ENCODE measurements around the gene OR4C11. TPM values are rescaled to one million over a fixed set of nuclear protein-coding genes. Genes with fewer than 3 reads are reported as not detected.

The OR4C11 gene
- polyA plus RNA-seq, 1 of the 3 experiments (the other 2 are of a cell fraction), result not detected

- H2AFZ ChIP-seq (ENCODE audit: low read depth), result no peak overlapping the region
- H3K9ac ChIP-seq, result no peak overlapping the region
- DNase-seq, result no peak
- H4K20me1 ChIP-seq (ENCODE audit: insufficient read depth), result no peaks in the 10 kb centered on the region
- 0% methylated on average over 1 of the region's 1 CpG for WGBS (ENCODE audit: low lambda C conversion rate)
- no peak overlapping the region for H3K4me2 ChIP-seq
- no peaks in the 10 kb centered on the region for H3K9me3 ChIP-seq
- no peak overlapping the region for H3K27ac ChIP-seq (ENCODE audit: low read depth in 2 of 2, low read length in 1 of 2)
- no peaks in the 10 kb centered on the region for H3F3A ChIP-seq (replicated peaks; ENCODE audit: insufficient read depth)
- H3K4me3 ChIP-seq (ENCODE audit: low read depth in 2 of 2, low read length in 1 of 2), result no peak overlapping the region
- H3K9me2 ChIP-seq, result no peaks in the 10 kb centered on the region
- ChIA-PET CTCF (no interaction called here), POLR2A (no interaction called here)
- no peaks in the 10 kb centered on the region for H3K4me1 ChIP-seq (ENCODE audit: control insufficient read depth in 1 of 2, insufficient read depth in 2 of 2, low read depth in 1 of 2, low read length in 1 of 2)
- H3K79me2 ChIP-seq (ENCODE audit: insufficient read depth), result no peaks in the 10 kb centered on the region
- TF ChIP-seq GATA2 (CRISPR knock-in tag; IDR thresholded peaks at IDR 0.05) (no peak), EZH2phosphoT487 (IDR thresholded peaks at IDR 0.05; ENCODE audit: borderline replicate concordance, low read depth) (no peak), GABPA (IDR thresholded peaks at IDR 0.05; ENCODE audit: low read depth) (no peak), SIN3A (IDR thresholded peaks at IDR 0.05; ENCODE audit: borderline replicate concordance, low read depth, low read length) (no peak), FOXJ3 (CRISPR knock-in tag; IDR thresholded peaks at IDR 0.05) (no peak)
- TF ChIP-seq, protein P1, sequence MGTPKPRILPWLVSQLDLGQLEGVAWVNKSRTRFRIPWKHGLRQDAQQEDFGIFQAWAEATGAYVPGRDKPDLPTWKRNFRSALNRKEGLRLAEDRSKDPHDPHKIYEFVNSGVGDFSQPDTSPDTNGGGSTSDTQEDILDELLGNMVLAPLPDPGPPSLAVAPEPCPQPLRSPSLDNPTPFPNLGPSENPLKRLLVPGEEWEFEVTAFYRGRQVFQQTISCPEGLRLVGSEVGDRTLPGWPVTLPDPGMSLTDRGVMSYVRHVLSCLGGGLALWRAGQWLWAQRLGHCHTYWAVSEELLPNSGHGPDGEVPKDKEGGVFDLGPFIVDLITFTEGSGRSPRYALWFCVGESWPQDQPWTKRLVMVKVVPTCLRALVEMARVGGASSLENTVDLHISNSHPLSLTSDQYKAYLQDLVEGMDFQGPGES (IDR thresholded peaks at IDR 0.05; ENCODE audit: low read depth, low read length), result no peak
- no peaks in the 10 kb centered on the region for H3K36me3 ChIP-seq (replicated peaks in 1 of 2; ENCODE audit: control insufficient read depth in 1 of 2, insufficient read depth in 2 of 2, low read length in 1 of 2)
- no peaks in the 10 kb centered on the region for H3K27me3 ChIP-seq (ENCODE audit: insufficient read depth)
These were observed 45.1 kb upstream of the OR4C11 start for GRCh38 chr11:55652560-55652959.

GRCh38 chr11:55648027-55648426 is 40.6 kb upstream of the OR4C11 start, which contains the start of gene OR4S2:
Gene OR4S2, plus strand, starts transcription at chr11:55648327. Its CDS starts 2,577 bp downstream, at chr11:55650904.
- no peak for TF ChIP-seq ZBTB33 (IDR thresholded peaks at IDR 0.05; ENCODE audit: borderline replicate concordance, low read depth)
- no peak for TF ChIP-seq NRF1 (IDR thresholded peaks at IDR 0.05; ENCODE audit: low read depth, low read length)
- TF ChIP-seq EZH2phosphoT487 (IDR thresholded peaks at IDR 0.05; ENCODE audit: borderline replicate concordance, low read depth), result no peak
- TF ChIP-seq RCOR1 (IDR thresholded peaks at IDR 0.05; ENCODE audit: low read length), result no peak
- TF ChIP-seq EP300 (IDR thresholded peaks at IDR 0.05; ENCODE audit: borderline replicate concordance in 1 of 2, low read depth in 1 of 2, low read length in 1 of 2), result no peak
- TF ChIP-seq SMC3 (IDR thresholded peaks at IDR 0.05; ENCODE audit: low read depth, low read length), result no peak
- TF ChIP-seq FOXM1 (IDR thresholded peaks at IDR 0.05; ENCODE audit: low read depth), result no peak
- TF ChIP-seq, protein P2, sequence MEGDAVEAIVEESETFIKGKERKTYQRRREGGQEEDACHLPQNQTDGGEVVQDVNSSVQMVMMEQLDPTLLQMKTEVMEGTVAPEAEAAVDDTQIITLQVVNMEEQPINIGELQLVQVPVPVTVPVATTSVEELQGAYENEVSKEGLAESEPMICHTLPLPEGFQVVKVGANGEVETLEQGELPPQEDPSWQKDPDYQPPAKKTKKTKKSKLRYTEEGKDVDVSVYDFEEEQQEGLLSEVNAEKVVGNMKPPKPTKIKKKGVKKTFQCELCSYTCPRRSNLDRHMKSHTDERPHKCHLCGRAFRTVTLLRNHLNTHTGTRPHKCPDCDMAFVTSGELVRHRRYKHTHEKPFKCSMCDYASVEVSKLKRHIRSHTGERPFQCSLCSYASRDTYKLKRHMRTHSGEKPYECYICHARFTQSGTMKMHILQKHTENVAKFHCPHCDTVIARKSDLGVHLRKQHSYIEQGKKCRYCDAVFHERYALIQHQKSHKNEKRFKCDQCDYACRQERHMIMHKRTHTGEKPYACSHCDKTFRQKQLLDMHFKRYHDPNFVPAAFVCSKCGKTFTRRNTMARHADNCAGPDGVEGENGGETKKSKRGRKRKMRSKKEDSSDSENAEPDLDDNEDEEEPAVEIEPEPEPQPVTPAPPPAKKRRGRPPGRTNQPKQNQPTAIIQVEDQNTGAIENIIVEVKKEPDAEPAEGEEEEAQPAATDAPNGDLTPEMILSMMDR (IDR thresholded peaks at IDR 0.05), result no peak
- no peak for TF ChIP-seq REST (IDR thresholded peaks at IDR 0.05; ENCODE audit: low read depth, low read length)
- TF ChIP-seq JUND (IDR thresholded peaks at IDR 0.05), result no peak
- TF ChIP-seq TEAD4 (IDR thresholded peaks at IDR 0.05; ENCODE audit: borderline replicate concordance, insufficient read depth), result no peak
- H3K9ac ChIP-seq, result no peak within 1 kb of the TSS
- no peaks in the 10 kb centered on the region for H3K79me2 ChIP-seq (ENCODE audit: insufficient read depth)
- WGBS (ENCODE audit: low lambda C conversion rate), result 0% methylated on average over 2 of the region's 2 CpGs
- H2AFZ ChIP-seq (ENCODE audit: low read depth), result no peak within 1 kb of the TSS
- no peaks in the 10 kb centered on the region for H3K9me3 ChIP-seq
- H3F3A ChIP-seq (replicated peaks; ENCODE audit: insufficient read depth), result no peaks in the 10 kb centered on the region
- ChIA-PET POLR2A (no interaction called here), CTCF (no interaction called here)
- DNase-seq, result no peak
- no peaks in the 10 kb centered on the region for H3K27me3 ChIP-seq (ENCODE audit: insufficient read depth)
- H3K4me1 ChIP-seq (ENCODE audit: control insufficient read depth in 1 of 2, insufficient read depth in 2 of 2, low read depth in 1 of 2, low read length in 1 of 2), result no peaks in the 10 kb centered on the region
- H3K27ac ChIP-seq (ENCODE audit: low read depth in 2 of 2, low read length in 1 of 2), result no peak within 1 kb of the TSS
- H4K20me1 ChIP-seq (ENCODE audit: insufficient read depth), result no peaks in the 10 kb centered on the region
- H3K4me2 ChIP-seq, result no peak within 1 kb of the TSS
- no peak within 1 kb of the TSS for H3K4me3 ChIP-seq (ENCODE audit: low read depth in 2 of 2, low read length in 1 of 2)
- no peaks in the 10 kb centered on the region for H3K9me2 ChIP-seq
- H3K36me3 ChIP-seq (replicated peaks in 1 of 2; ENCODE audit: control insufficient read depth in 1 of 2, insufficient read depth in 2 of 2, low read length in 1 of 2), result no peaks in the 10 kb centered on the region
